T-helper 9 cell (primary cell): ENCODE measurements around the gene FKRP.
A peak's percentile ranks its signal among the peaks of the same experiment; 100 is the strongest.

ENCODE experiments used
- DNase-seq: peaks from one replicate; pipeline ENCODE4 v3.0.0-alpha.2; 2020

The FKRP gene

DNA sequence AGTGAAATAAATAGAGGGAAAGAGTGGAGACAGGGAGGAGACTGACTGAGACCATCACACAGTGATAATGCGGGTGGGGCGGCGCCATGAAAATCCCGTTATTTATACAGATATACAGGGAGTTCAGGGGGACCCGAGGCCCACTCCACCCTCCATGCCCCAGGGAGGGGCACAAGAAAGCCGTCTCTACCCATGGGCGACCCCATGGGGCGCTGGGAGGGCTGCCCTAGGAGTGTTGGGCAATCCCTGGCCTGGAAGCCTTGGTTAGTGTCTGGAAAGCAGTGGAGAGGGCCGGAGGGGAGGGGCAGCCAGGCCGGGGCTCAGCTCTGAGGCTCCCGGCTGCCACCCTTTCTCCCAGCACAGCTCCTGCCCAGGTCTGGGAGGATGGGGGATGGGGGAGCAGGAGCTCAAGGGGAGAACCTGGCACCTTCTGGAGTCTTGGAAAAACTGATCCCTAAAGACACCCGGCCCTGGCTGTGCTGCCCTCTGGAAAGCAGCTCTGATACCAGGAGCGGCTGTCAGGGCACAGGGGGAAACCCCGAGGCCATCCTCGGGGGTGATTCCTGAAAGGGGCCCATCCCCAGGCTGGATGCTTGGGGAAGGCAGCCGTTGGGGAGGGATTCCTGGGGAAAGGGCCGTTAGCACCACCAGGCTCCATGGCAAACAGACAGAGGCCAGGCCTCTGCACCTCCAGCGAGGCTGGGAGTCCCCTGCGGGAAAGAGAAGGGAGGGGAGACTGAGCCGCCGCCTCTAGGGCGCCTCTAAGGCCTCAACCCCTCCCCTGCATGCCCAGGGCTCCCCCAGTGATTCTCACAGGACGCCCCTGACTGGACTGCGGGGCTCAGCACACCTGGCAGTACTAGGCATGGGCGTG, 26.0 kb upstream of the FKRP start:
- DNase-seq = no peak

DNA sequence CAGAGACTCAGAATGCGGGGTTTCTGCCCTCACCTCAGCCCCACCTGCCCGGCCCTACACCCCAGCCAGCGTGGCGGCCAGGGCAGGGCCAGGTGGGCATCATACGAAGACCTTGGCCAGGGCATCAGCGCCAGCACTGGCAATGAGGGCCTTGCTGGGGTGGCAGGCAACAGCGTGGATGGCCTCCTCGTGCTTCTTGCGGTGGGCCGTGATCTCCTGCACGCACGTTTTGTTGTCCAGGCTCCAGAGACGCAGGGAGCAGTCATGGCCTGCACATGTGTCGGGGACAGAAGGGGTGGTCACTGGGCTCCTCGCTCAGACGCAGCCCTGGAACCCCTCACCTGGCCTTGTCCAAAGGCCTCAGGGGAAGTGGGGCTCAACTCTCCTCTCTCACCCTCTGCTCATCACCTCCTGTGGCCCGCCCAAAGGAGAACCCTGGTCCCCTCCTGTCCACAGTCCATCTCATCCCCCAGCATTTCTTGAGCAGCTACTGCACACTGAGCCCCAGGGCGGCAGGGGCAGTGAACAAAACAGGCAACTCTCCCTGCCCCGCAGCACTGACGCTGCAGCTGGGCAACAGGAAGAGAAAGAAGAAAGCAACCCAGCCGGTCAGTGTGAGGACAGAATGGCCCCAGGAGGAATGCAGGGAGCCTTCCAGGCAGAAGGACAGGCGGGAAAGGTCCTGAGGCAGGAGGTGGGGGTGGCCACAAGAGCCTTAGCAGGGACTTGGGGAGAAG, 25.2 kb upstream of the FKRP start:
- DNase-seq = no peak

DNA sequence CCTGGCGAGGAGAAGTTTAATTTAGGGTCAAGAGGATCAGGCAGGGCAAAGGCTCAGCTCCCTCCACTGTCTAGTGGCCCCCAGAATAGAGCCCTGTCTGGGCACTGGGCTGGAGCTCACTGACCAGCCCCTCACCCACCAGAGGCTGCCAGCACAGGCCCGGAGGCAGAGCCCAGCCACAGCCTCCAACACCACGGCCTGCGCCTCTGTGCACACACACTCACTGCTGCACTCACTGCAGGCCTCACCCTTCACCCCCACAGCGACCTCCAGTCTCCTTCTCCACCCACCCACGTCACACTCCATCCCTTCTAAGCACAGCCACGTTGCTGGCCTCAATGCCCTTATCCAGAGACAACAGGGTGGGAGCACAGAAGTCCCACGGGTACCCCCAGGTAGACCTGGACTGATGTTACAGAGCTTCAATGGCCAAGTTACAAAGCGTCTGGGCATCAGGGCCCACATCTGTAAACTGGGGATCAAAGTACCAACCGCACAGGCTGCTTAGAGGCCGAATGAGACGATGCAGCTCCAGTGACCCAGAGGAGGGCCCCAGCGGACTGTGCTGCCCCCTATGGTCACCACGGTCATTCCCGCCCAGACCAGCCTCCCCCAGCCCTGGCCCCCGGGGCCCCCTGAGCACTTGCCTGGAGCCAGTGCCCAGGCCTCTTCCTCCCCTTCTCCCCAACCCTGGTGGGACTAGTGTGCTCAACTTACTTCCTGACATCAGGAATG, 24.4 kb upstream of the FKRP start:
- DNase-seq = no peak

DNA sequence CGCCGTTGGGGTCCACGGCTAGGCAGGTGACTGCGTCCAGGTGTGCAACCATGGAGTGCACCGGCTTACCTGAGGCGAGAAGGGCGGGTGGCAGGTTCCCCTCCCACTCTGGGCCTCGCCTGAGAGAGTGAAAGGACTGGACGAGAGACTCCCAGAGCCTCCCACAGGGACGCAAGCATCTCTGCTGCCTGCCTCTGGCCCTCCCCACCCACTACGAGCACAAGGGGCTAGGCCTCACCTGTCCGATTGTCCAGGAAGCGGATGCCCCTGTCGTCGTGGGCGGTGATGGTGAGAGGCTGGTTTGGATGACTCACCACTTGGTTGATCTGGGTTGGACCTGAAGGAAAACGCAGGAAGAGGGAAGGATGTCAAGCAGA, 23.9 kb upstream of the FKRP start:
- no peak for DNase-seq

DNA sequence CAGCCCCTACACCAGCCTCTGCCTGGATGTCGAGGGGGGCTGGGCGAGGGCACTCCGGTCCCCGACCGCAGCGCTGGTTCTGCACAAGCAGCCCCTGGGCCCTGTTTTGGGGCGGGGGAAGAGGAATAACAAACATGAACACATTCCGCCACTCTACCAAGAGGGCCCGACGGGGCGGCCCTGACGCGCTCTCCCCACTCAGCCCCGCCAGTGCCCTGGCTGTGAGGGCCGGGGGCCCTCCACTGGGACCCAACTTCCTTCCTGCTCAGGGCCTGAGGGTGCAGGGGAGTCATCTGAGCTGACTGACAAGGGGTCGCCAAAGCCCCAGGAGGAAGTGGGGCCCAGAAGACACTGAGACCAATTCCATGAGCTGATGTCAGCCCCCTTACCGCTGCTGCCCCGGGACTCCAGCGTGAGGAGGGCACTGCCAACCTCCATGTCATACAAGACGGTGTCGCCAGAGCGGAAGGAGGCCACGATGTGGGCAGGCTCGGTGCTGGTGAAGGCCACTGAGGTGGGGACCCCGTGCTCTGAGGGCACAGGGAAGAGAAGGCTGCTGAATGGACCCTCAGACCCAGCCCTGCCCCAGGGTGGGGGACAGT, 23.3 kb upstream of the FKRP start:
- DNase-seq = no peak

DNA sequence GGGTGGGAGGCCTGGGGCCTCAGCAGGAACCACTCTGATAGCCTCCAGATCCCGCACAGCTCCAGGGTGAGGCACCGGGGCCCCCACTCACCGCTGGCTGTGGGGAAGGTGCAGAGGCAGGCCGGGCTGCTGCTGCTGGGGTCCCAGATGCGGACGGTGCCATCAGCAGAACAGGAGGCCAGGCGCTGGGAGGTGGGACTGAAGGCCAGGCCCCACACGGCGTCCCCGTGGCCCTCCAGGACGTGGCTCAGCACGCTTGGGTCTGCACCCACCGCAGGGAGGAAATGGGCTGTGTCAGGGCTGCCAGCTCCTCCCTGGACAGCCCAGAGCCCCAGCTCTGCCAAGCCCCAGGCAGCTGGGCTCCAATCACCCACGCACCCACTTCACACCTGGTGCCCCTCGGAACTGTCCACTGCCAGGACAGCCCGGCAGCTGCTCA, 22.8 kb upstream of the FKRP start:
- DNase-seq = no peak

DNA sequence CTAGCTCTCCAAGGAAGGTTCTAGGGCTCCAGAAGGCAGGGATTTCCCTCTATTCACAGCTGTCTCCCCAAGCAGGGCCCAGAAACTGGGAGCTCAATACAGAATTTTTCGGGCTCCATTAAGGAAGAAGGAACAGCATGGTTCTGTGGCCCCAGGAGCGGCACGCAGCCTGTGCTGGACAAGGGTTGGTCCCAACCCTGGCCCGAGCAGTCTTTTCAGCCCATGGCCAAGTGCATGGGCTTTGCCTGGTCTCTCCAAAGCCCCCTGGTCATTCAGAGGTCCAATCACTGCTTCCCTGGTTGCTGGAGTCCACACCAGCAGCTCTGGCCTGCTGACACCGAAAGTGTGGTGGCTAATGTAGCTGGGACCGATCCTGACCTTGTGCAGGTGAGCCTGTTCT, 22.4 kb upstream of the FKRP start:
- no peak for DNase-seq

DNA sequence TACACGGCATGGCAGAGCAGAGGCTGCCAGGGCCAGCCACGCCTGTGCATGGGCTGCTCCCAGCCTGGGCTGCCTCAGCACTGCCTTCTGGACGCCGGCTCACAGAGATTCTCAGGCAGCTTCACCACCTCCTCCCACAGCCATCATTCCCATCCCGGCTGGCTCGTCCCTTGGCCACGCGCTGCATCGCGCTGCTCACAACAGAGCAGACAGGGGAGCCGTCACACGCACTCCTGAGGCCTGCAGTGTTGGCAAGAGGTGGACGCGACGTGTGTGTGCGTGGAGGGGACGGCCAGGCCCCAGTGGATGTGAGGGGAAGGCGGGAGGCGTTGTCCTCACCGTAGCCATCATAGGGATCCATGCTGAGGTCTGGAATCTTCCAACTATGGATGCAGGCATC, 21.4 kb upstream of the FKRP start:
- DNase-seq = no peak

DNA sequence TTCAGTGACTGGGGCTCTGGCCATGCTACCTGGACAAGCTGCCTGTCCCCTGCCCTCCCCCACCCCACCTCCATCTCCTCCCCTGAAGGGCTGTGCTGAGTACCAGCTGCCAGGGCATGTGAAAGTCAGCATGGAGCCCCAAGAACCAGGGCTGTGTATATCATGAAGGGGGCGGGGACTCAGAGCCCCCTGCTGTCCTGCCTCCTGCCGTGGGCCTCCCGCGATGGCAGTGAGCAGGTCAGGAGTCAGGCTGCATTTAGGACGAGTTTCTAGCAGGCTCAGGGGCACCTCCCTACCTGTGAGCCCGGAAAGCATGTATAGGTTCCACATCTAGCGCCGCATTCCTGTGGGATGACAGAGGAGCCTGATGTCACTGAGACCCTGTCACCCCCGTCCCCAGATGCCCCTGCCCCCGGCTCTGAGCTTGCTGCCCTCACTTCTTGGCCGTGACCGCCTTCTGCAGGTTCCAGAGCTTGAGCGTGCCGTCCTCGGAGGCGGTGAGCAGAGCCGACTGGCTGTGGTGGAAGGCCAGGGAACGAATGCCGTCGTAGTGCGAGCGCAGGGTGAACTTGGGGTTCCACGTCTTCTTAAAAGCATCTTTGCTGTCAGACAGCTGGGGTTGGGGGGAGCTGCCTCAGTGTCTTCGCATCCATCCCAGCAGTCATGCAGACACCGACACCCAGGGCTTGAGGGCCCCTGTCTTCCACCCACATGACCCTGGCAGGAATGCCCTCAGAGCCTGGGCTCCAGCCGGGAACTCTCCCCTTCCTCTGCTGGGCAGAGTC, 20.6 kb upstream of the FKRP start:
- no peak for DNase-seq

DNA sequence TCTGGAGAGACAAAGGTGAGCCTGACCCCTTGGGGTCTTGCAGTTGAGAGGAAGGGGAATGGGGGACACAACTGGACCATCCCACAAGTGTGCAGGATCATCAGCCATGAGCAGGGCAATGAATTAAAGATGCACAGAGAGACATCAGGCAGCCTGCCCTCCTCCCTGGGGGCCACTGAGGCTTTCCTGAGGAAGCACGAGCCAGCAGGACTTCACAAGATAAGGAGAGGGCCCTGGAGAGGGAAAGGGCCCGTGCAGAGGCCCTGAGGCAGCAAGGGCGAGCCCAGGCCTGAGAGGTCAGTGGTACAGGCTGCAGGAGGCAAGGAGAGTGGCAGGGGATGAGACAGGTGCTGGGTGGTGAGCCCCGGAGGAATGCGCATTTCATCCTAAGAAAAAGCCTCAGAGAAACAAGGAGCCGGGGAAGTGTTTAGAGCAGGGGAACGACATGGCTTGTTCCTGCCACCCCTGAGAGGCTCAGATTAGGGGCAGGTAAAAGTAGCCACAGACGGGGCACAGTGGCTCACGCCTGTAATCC, 19.9 kb upstream of the FKRP start:
- DNase-seq = no peak

DNA sequence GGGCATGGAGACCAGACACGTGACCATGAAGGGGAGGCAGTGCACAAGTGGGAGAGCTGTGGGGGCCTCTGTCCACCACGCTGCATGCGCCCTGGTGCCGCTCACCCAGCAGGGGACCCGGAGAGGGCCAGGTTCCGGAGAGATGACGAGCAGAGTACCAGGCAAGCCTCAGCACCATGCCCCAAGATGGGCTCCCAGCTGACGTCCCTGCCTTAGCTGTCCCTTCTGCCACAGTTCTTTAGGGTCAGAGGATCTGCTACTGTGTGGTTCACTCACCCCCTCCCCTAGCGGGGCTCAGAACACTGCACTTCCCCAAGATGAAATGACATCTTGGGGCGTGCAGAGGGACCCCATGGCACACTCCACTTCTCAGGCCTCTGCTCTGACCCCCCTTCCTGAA, 19.3 kb upstream of the FKRP start:
- no peak for DNase-seq

DNA sequence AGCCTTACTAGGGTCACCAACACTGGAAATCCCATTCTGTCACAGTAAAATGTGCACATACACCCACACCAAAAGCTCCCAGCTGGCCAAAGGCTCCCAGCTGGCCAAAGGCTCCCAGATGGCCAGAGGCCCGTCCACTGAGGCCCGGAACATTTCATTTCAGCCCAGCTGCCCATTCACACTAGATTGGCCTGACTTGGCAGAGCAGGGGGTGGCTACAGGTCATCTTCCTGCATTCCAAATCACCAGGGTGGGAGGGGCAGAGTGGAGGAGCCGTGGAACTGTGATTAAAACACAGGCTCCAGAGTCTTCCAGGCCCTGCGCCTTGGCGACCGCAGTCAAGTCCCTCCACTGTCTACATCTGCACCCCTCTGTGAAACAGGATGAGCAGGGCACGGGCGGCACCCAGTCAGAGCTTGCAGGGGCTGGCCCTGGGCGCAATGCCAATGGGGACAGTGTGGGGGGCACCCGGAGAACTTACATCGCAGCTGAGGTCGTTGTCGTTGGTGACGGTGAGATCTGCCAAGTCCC, 18.8 kb upstream of the FKRP start:
- no peak for DNase-seq

DNA sequence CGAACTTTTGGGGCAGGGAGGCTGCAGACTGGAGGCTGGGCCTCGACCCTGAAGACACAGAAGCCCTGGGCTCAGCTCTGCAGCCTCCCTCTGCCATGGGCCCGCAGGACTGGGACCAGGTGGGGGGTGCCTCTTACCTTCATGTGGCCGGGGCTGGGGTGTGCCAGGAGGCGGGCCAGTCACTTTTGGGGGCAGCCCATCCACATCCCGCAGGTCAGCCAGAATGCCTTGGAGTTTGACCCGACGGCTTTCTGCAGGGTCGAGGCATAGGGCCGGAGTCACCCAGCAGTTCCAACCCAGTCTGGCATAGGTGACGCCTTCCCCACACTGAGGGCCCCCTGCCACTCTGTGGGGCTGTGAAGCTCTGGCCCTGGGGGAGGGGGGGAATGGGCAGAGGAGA, 18.1 kb upstream of the FKRP start:
- no peak for DNase-seq

DNA sequence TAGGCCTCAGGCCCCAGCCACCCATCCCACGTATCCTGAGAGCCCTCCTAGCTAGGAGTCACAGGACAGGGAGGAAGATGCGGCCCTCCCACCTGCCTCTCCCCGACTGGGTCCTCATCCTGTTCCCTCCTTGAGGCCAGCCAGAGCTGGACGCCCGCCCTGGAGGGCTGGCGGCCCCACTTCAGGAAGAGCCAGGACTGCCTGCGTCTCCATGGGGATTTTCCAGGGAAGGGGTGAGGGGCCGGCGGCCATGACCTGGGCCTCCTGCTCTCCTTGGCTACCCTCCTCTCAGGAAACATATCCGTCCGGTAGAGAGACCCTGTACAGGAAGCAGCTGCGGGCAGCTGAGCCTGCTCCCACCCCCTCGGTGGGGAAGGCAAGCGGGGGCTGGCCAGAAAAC, 17.6 kb upstream of the FKRP start:
- no peak for DNase-seq

DNA sequence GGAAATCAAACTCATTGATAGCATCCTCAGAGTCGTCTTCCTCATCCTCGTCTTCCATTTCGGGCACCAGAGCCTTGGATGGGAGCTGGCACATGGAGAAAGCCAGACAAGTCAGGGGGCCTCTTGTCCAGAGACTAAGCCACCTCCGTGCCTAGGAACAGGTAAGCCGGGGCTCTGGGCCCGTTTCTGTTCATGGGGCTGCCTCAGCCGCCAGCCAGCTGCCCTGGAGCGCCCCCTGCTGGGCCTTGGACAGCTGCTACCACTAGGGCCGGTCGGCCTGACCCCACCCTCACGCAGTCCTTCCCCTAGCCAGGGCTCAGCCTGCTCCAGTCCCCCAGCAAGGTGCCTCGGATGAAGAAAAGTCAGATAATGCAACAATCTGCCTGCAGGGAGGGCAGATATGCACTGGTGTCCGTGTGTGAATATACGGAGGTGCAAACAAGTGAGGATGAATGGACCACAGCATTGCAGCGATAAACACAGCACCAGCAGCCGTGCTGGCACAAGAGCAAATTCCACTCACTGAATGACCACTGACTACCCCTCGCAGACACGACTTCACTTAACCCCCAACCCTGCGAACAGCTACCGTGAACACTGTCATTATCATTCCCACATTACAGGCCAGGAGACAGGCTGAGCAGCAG, 17.0 kb upstream of the FKRP start:
- DNase-seq = peak; percentile 88

DNA sequence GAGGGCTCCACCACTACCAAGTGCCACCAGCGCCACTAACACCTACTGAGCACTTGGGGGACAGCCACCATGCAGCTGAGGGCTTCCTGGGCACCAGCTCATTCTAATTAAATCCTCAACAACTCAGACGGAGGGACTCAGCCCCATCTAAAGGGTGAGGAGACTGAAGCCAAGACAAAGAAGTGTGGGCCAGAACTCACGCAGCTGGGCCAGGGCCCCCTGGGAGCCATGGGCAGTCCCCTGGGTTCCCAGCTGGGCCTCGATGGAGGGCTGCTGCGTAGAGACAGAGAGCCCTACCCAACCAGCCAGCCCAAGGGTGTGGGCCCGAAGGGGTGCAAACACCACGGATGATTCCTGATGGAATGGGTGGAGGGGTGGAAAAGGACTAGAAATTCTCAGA, 16.2 kb upstream of the FKRP start:
- no peak for DNase-seq

DNA sequence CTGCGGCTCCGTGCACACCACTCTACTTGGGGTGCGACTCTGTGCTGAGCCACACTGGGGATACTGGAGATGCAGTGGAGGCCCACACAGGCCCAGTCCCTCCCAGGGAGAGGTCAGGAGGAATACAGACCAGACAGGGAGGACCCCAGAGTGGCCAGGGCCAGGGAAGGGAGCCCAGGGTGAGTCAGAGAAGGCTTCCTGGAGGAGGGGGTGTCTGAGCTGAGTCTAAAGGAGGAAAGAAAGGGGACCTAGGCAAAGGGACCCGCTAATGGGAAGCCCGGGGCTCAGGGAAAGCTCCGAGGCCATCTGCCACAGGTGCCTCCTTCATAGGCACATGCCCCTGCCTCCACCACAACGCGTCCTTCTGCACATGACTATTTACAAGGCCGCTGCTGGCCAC, 15.7 kb upstream of the FKRP start:
- no peak for DNase-seq

DNA sequence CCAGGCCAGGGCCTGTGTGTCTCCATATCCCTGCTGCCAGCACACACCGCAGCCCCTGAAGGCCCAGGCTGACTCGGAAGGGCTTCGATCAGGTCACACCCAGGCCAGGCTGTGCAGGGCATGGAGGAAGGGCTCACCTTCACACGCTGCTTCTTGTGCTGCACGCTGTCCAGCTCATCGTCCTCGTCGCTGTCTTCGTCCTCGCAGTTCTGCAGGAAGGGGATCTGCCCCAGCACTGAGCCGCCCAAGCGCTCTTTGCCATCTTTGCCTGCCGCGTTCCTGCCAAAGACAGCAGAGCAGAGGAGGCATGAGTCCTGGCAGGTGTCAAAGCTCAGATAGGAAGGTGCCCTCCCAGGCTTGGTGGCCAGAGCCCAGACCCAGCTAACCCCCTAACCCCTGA, 15.3 kb upstream of the FKRP start:
- no peak for DNase-seq

DNA sequence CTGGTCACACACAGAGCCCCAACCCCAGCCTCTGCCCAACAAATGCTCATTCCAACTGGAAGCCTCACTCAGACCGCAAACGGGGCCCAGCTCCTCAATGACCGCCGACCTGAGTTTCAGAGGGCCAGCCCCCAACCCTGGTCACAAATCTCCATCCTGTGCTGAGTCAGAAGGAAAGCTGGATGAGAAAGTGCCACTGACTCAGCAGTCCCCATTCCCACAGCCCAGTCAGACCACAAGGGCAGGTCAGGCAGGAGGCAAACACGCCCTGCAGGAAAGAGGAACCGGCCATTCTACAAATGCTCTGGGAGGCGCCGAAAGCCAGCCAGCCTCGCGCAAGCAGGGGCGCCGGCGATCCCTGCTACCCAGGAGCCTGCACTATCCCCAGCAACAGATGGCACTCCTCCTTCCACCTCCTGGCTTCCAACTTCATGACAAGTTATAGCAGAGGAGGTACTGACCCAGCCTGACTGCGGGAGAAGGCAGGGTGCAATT, 14.8 kb upstream of the FKRP start:
- no peak for DNase-seq

DNA sequence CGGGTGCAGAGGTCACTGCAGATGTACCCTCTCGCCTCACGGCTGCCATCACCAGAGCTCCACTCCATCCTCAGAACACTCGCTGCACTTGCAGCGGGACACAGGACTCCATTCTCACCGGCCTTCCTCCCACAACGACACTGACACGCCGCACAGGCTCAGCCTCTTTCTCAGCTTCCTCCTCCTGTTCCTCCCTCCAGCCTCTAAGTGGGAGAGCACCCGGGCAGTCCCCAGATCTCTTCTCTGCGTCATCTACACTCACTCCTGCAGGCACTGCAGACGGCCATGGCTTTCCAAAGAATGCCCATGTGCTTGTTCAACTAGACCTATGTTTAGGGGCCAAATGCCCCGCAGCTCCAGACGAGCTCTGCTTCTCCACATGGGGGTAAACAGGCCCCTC, 14.3 kb upstream of the FKRP start:
- no peak for DNase-seq
